HG03159 (cell line): ENCODE measurements around the gene PKMYT1.
"Not testable (repeated sequence)": the region's sequence is repeated elsewhere in the genome, so short reads cannot be mapped to it uniquely, and the experiment has no call there.

Source experiments
- ATAC-seq: cut with Tn5 transposase; IDR thresholded peaks from one replicate; pipeline ENCODE4 v1.9.1; 2021; ENCODE audit warnings: mild to moderate bottlenecking, moderate library complexity; ENCODE audit not compliant: unreplicated experiment

Gene PKMYT1

DNA sequence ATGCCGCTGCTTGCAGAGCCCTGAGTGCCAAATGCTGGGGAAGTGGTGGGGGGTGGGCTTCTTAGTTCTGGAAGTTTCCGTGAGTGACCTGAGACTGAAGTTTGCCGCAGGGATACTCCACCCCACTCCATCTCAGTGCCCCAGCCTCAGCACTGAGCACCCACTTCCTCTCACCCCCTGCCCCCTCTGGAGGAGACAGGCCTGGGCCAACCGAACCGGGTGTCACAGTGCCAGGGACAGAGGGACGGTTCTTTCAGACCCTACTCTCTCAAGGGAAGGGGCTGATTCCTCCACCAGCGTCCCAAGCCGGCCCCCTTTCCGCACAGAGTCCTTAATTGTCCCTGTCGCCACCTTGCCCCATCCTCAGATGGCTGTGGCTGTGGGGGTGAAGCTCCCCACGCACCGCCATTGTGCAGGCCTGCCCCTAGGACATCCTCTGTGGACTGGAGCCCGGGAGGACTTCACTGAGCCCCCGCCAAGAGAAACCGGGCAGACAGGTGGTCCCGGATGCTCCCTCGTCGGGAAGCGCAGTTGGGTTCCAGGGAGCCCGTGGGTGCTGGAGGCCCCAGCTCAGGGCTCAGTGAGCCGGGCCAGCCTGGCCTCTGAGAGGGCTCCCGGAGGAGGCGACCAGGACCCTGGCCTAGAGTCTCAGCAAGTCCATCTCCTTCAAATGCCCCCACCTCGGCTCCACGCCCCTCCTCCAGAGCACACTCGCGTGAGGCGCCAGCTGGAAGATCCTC is 17.7 kb downstream of the PKMYT1 start:
- no peak for ATAC-seq

DNA sequence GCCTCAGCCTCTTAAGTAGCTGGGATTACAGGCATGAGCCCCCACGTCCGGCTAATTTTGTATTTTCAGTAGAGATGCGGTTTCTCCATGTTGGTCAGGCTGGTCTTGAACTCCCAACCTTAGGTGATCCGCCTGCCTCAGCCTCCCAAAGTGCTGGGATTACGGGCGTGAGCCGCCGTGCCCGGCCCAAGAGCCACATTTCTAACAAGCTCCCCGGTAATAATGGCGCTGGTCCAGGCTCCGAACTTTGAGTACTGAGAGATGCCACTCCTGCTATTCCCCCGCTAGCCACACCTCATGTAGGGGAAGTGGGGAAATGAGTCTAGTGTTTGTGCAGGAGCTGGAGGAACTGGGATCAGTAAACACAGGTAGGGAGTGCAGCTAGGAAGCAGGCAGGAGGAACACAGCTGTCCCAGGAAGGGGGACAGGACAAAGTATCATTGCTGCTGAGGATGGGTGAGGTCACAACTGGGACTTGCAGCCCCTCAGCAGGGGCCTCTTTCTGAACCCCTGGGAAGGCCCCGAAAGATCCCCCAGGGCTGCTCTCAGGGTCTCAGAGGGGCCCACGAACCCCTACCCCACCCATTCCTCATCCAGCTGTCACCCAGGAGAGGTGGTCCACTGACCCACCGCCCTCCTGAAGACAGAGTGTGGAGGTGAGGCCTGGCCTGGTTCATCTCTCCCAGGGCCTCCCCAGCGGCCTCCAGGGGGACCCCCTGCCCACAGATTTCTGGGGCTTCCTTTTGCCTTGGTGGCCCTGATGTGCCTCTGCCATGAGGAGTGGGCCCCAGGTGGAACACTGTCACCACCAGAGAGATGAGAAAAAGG is 19.8 kb downstream of the PKMYT1 start:
- ATAC-seq = no peak

DNA sequence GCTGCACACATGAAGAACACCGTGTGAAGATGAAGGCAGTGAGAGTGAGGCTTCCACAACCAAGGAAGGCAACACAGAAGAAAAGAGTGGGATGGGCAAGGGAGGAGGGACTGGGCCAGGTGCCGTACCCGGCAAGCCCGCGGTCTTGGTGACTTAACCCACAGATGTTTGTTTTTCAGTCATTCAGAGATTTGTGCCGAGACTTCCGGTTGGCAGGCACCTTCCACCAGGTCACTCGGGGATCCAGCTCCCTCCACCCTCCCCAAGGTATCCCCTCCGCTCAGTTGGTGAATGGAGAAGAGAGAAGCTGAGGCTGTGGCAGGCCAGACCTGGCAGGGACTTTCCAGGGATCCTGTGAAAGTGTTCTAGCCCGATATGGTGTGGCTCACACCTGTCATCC is 21.0 kb downstream of the PKMYT1 start:
- no peak for ATAC-seq

DNA sequence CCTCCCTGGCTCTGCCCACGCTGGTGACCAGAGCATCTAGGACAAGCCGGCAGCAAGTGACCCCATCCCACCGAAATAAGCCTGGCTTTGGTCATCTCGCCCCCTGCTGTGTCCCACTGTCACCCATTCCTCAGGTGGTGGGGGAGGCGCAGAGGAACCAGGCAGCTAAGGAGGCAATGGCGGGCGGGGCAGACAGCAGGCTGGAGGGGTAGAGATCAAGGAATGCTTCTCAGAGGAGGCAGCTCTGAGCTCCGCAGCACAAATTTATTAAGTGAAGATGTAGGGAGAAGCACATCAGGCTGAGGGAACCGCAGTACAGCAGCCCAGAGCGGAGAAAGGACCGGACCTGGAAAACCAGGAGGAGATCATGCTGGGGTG is 23.7 kb downstream of the PKMYT1 start:
- no peak for ATAC-seq

DNA sequence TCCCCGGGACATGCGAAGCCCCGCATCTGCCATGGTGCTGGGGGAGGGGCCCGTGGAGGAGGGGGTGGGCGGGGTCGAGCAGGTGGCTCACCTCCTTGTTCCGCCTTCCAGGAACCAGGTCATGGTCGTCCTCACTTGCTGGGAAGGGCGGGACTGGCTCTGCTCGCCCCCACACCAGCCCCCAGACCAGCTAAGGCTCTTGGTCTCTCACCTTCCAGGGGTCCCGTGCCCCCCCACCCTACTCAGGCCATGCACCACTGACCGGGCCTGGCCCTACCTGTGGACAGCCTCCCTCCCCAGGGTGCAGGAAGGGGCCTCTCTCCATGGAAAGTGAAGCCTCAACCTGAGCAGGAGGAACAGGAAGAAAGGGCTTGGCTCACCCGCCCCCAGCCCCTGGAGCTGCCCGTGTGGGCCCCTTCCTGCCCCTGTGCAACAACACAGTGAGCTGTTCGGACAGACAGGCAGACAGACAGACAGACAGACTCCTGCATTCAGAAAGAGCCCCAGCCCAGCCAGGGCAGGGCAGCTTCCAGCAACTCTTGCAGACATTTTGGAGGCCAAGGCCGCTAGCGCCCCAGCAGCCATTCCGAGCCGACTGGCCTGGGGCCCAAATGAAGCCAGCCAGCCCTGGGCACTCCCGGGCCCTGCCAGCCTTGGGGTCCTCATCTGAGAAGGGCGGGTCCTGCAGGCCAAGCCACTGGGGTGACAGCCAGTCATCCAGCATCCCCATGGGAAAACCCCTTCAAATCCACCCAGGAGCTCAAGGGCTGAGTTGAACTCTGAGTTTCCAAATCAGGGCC is 24.3 kb downstream of the PKMYT1 start:
- ATAC-seq = no peak

DNA sequence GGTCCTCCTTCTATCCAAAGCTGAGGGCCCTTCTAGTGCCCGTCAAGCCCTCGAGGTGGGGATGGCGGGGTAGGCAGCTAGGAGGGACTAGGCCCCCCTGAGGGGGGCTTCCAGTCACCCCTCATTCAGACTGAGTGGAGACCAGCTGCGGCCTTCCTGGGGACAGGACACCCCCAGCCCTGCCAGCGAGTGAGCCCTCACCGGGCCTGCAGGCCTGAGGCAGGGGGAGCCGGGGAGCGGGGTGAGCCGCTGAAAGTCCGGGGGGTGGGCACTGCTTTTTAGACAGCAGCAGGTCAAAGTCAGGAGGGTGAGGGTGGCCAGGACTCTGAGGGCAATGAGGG is 24.8 kb downstream of the PKMYT1 start:
- ATAC-seq = no peak

DNA sequence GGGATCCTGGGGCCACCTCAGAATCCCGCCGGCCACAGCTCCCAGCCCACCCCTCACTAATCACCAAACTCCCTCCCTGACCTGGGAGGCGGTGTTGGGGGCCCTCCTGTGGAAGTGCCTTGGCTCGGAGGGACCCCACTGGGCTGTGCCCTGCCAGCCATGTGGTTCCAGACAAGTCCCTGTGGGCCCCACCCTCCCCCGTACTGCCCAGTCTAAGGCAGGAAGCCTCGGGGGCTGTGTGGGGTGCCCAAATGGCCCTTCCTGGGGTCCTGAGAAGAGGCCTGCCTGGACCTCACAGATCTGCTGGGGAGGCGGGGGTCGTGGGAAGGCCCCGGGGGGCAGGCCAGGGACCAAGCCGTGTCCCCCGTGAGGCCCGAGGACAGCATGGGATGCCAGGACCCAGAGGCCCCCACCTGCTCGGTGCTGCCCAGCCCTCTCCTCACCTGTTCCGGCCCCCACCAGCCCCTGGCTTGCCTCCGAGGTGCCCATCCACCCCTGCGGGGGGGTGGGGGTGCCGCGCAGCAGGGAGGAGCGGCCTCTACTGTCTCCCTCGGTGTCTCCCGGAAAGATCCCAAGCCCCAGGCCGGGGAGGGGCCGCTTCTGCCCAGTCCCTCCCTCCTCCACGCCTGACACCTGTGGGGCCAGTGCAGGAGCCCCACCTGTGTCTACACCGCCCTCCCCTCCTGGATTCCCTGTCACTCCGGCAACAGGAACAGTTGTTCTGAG is 25.4 kb downstream of the PKMYT1 start:
- no peak for ATAC-seq

DNA sequence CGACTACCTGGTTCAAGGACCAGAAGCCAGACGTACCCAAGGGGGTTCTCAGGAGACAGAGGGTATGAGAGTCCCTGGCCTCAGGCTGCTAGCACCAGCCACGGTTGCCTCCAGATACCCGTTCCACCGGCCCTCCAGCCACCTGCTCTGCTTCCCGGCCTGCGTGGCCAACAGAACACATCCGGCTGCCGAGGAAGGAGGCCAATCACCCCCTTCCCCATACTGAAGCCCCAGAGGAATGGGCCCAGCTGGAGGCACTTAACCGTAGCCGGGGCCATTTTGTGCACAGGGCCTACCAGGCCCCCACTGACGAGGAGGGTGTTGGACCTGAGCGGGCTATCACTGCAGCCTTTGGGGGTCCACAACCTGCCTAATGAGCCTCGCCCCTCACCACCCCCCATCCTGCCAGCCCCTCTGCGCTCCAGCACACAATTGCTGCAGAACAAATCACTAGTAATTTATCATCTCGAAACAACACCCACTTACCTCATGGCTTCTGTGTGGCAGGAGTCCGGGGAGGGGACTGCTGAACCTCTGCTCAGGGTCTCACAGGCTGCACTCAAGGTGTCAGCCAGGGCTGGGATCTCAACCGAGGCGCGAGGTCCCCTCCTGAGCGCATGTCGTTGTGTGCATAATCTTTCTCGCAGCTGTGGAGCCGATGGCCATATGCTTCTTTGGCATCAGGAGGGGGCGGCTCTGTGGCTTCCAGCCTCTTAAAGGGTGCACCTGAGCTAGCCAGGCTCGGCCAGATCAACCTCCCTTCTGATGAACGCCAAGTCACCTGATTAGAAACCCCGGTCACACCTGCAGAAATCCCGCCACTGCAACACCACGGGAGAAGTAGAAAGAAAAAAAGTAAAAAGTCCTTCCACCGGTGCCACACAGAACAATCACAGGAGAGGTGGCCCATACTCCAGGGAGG is 26.3 kb downstream of the PKMYT1 start:
- no peak for ATAC-seq

DNA sequence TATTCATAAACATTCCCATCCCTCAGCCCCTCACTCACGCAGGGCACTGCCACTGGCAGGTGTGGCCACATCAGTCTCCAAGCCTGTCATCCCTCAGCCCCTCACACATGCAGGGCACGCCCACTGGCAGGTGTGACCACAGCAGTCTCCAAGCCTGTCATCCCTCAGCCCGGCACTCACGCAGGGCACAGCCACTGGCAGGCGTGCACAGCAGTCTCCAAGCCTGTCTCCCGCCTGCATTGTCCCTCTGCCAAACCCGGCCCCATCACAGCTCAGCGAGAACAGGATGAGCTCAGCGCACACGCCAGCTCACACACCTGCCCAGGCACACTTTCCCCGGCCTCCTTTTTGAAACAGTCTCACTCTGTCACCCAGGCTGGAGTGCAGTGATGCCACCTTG is 27.6 kb downstream of the PKMYT1 start:
- no peak for ATAC-seq

DNA sequence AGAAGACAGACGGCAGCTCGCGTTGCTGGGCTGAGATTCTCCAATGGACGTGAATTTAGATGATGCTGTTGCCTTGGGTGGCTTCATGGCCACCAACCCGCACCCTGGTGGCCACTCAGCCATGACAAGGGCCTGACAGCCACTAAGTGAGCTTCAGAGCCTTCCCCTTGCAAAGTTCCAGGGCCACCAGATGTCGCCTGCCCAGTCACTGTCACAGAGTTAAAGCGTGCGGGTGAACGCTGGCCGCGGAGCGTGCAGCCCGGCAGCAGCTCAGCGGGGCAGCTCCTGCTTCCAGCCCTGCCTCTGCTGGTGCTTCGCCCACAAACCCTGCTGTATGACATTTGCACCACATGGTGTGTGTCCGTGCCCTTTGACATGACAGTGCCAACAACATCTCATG is 29.5 kb downstream of the PKMYT1 start:
- ATAC-seq = no peak

DNA sequence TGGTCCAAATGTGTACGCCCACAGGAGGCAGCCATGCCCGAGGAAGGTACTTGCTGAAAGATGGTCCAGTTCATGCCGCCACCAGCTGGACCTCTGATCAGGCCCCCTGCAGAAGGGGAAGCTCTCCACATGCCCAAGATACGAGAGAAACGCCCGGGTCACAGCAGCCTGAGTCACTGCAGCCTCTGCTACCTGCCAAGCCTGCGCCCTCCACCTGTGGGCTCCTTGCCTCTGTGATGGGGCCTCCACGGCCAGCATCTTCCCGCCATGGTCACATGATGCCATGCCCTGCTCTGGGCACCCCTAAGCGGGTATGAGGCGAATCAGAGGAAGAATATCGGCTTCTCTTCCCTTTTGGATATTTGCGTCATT is 29.9 kb downstream of the PKMYT1 start:
- ATAC-seq = no peak

DNA sequence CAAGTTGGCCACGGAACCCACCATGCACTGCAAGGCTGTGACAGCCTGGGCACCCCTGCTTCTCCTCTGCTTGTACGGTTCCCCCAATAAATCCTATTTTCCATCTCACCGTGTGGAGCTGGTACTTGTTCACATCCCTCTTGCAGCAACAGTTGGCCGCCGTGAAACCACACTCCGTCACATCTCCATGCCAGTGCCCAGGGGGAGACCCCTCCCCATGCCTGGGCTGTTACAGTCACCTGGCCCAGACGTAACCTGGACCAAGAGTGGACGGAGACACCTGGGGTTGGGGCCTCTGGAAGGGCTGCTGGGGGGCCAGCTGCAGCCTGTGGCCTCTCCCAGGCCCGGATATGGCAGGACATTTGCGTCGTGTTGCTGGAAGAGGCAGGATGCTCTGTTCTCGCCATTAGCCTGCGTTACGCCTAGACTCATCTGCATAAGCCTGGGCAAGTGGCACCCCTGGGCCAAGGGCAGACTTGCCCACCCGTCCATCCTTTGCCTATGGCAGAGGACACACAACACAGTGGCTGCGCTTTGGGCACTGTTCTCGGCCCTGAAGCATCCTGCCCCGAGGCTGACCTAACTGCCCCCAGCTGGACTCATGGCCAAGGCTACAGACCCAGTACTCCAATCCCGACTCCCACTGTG is 30.4 kb downstream of the PKMYT1 start:
- no peak for ATAC-seq

DNA sequence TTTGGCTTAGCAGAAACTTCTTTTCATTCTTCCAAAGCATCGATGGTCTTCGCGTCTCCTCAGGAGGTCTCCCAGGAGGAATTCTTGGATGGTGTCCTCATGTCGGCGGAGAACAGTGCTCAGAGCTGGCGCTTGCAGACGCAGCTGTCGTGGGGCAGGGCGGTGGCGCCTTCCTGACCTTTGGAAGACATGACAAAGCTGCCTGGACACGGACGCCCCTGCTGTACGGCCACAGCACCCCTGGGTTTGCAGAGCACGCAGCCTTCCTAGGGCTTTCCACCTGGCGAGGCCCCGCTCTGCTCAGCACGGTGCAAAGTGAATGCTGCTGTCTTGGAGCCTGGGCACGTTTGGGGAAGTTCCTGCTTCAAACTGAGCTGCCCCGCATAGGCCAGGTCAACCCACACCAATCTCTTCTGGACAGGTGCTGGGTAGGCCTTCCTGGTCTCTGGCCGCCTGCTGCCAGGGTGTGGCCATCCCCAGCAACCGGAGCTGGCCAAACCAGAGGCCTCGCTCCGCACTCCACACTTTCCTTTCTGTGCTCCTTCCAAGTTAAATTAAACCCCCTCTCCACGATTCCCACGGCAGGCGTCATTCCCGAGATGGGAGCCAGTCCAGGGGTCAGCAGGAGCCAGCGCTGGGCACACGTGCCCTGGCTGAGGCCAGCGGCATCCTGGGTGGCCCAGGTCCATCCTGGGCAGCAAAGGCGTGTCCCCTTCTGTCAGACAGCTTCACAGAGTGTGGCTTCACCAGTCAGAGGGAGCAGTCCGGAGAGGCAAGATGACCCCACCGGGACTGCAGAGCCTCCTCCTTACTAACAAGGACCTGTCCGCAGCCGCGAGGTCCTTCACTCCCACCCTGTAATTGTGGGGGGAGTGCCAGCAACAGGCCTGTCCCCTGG is 31.2 kb downstream of the PKMYT1 start:
- ATAC-seq = no peak

DNA sequence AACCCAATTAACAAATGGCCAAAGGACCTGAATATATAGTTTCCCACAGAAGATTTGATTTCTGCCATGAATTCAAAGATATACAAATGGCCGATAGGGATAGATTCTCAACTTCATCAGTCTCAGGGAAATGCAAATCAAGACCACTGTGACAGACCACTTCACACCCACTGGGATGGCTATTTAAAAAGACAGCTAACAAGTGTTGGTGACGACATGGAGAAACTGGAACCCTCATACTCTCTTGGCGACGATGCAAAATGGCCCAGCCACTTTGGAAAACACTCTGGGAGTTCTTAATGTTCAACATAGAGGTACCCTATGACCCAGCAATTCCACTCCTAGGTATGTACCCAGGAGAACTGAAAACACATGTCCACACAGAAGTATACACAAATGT is 33.6 kb downstream of the PKMYT1 start:
- ATAC-seq = no peak

DNA sequence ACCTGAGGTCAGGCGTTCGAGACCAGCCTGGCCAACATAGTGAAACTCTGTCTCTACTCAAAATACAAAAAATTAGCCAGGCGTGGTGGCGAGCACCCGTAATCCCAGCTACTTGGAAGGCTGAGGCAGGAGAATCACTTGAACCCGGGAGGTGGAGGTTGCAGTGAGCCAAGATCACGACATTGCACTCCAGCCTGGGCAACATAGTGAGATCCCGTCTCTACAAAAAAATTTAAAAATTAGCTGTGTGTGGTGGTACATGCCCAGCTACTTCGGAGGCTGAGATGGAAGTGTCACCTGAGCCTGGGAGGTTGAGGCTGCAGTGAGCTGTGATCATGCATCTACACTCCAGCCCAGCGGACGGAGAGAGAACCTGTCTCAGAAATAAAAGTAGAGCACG is 36.5 kb downstream of the PKMYT1 start:
- ATAC-seq = not testable (repeated sequence)

DNA sequence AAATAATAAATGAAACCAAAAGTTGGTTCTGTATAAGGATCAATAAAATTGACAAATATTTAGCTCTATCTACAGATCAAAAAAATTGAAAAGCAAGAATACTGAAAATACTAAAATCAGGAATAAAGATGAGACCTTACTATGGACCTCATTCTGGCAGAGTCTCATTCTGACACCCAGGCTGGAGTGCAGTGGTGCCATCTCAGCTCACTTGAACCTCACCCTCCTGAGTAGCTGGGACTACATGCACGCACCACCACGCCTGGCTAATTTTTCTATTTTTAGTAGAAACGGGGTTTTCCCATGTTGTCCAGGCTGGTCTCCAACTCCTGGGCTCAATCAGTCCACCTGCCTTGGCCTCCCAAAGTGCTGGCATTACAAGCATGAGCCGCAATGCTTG is 38.2 kb downstream of the PKMYT1 start:
- no peak for ATAC-seq

DNA sequence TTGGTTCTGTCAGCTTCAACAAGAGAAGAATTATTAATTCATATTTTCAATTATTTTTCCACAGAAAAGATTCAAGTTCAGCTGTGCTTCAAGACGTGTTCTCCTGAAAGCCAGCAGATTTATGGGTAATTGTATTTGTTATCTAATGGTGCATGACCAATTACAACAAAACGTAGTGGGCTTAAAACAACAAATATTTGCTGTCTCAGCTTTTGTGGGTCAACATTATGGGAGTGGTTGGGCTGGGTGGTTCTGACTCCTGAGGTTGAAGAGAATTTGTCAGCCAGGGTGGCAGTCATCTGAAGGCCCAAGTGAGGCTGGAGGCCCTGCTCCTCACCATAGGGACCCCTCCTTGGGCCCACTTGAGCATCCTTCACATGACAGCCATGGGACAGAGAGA is 40.3 kb downstream of the PKMYT1 start:
- ATAC-seq = no peak

DNA sequence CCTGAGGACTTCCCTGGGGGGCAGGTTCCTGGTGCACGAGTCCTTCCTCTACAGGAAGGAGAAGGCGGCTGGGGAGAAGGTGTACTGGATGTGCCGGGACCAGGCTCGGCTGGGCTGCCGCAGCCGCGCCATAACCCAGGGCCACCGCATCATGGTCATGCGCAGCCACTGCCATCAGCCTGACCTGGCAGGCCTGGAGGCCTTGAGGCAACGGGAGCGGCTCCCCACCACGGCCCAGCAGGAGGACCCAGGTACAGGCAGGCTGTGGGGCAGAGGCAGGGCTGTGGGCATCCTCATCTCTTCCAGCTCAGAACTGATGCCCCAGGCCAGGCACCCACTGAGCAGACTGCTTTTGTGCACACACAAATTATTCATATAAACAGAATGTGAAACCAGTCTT is 42.0 kb downstream of the PKMYT1 start:
- ATAC-seq = no peak

DNA sequence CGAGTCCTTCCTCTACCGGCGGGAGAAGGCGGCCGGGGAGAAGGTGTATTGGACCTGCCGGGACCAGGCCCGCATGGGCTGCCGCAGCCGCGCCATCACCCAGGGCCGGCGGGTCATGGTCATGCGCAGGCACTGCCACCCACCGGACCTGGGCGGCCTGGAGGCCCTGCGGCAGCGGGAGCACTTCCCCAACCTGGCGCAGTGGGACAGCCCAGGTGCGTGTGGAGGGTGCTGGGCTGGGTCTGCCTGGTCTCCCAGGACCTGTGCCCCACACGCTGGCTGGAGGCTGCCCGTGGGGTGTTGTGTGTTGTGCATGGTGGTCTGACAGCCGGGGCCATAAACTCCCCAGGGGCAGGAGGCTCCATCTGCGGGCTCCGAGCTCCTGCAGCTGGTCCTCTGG is 43.1 kb downstream of the PKMYT1 start:
- ATAC-seq = no peak
